Measurements from ENCODE around the gene B4GALNT3.

The B4GALNT3 gene

GRCh38 chr12:552466-552865 is 92.7 kb downstream of the B4GALNT3 start:
- H3K4me1 ChIP-seq (ENCODE audit: insufficient read depth, low read length), result no peaks in the 10 kb centered on the region
- H2AFZ ChIP-seq (ENCODE audit: low read depth, low read length), result no peak overlapping the region
- no peak overlapping the region for H3K4me3 ChIP-seq (ENCODE audit: low read length)
- H3K36me3 ChIP-seq (ENCODE audit: insufficient read depth, low read length), result no peaks in the 10 kb centered on the region
- no peaks in the 10 kb centered on the region for H3K9me3 ChIP-seq (ENCODE audit: low read length)
- H3K27me3 ChIP-seq (ENCODE audit: insufficient read depth, low read length), result no peaks in the 10 kb centered on the region

- H3K4me1 ChIP-seq (ENCODE audit: insufficient read depth, low read length), result no peaks in the 10 kb centered on the region
- no peak overlapping the region for H3K4me3 ChIP-seq (ENCODE audit: low read length)
- H3K9me3 ChIP-seq (ENCODE audit: low read length), result no peaks in the 10 kb centered on the region
- no peak overlapping the region for H2AFZ ChIP-seq (ENCODE audit: low read depth, low read length)
- no peaks in the 10 kb centered on the region for H3K27me3 ChIP-seq (ENCODE audit: insufficient read depth, low read length)
- no peaks in the 10 kb centered on the region for H3K36me3 ChIP-seq (ENCODE audit: insufficient read depth, low read length)
Measured at GRCh38 chr12:553216-554000, 93.7 kb downstream of the B4GALNT3 start.

- no peaks in the 10 kb centered on the region for H3K36me3 ChIP-seq (ENCODE audit: insufficient read depth, low read length)
- H2AFZ ChIP-seq (ENCODE audit: low read depth, low read length), result no peak overlapping the region
- no peaks in the 10 kb centered on the region for H3K4me1 ChIP-seq (ENCODE audit: insufficient read depth, low read length)
- H3K27me3 ChIP-seq (ENCODE audit: insufficient read depth, low read length), result no peaks in the 10 kb centered on the region
- H3K4me3 ChIP-seq (ENCODE audit: low read length), result no peak overlapping the region
- no peaks in the 10 kb centered on the region for H3K9me3 ChIP-seq (ENCODE audit: low read length)
Measured at GRCh38 chr12:554001-554285, 94.2 kb downstream of the B4GALNT3 start.

- H3K4me1 ChIP-seq (ENCODE audit: insufficient read depth, low read length), result no peaks in the 10 kb centered on the region
- H3K27me3 ChIP-seq (ENCODE audit: insufficient read depth, low read length), result no peaks in the 10 kb centered on the region
- no peak overlapping the region for H2AFZ ChIP-seq (ENCODE audit: low read depth, low read length)
- no peaks in the 10 kb centered on the region for H3K36me3 ChIP-seq (ENCODE audit: insufficient read depth, low read length)
- no peak overlapping the region for H3K4me3 ChIP-seq (ENCODE audit: low read length)
- H3K9me3 ChIP-seq (ENCODE audit: low read length), result no peaks in the 10 kb centered on the region
Measured at GRCh38 chr12:556498-556897, 96.8 kb downstream of the B4GALNT3 start.

GRCh38 chr12:558580-558979 is 98.8 kb downstream of the B4GALNT3 start:
- no peaks in the 10 kb centered on the region for H3K27me3 ChIP-seq (ENCODE audit: insufficient read depth, low read length)
- H3K9me3 ChIP-seq (ENCODE audit: low read length), result no peaks in the 10 kb centered on the region
- no peak overlapping the region for H3K4me3 ChIP-seq (ENCODE audit: low read length)
- no peaks in the 10 kb centered on the region for H3K4me1 ChIP-seq (ENCODE audit: insufficient read depth, low read length)
- H2AFZ ChIP-seq (ENCODE audit: low read depth, low read length), result no peak overlapping the region
- no peaks in the 10 kb centered on the region for H3K36me3 ChIP-seq (ENCODE audit: insufficient read depth, low read length)

- H3K4me1 ChIP-seq (ENCODE audit: insufficient read depth, low read length), result no peaks in the 10 kb centered on the region
- no peak overlapping the region for H2AFZ ChIP-seq (ENCODE audit: low read depth, low read length)
- no peaks in the 10 kb centered on the region for H3K27me3 ChIP-seq (ENCODE audit: insufficient read depth, low read length)
- no peak overlapping the region for H3K4me3 ChIP-seq (ENCODE audit: low read length)
- H3K9me3 ChIP-seq (ENCODE audit: low read length), result no peaks in the 10 kb centered on the region
- H3K36me3 ChIP-seq (ENCODE audit: insufficient read depth, low read length), result no peaks in the 10 kb centered on the region
Measured at GRCh38 chr12:559208-559905, 99.6 kb downstream of the B4GALNT3 start.

- H2AFZ ChIP-seq (ENCODE audit: low read depth, low read length), result no peak overlapping the region
Measured at GRCh38 chr12:559906-560455, 100.2 kb downstream of the B4GALNT3 start.

GRCh38 chr12:560691-561390 is 101.1 kb downstream of the B4GALNT3 start:
- Histone ChIP-seq H3K4me3 (ENCODE audit: low read length) (no peak overlapping the region), H3K4me1 (ENCODE audit: insufficient read depth, low read length) (no peaks in the 10 kb centered on the region), H3K27me3 (ENCODE audit: insufficient read depth, low read length) (peaks cover 2% of the 10 kb centered on the region), H3K36me3 (ENCODE audit: insufficient read depth, low read length) (no peaks in the 10 kb centered on the region), H2AFZ (ENCODE audit: low read depth, low read length) (no peak overlapping the region), H3K9me3 (ENCODE audit: low read length) (no peaks in the 10 kb centered on the region)

More at GRCh38 chr12:559906-560455, 100.2 kb downstream of the B4GALNT3 start:
- Histone ChIP-seq H3K36me3 (ENCODE audit: insufficient read depth, low read length) (no peaks in the 10 kb centered on the region), H3K4me3 (ENCODE audit: low read length) (no peak overlapping the region), H3K4me1 (ENCODE audit: insufficient read depth, low read length) (no peaks in the 10 kb centered on the region), H3K27me3 (ENCODE audit: insufficient read depth, low read length) (no peaks in the 10 kb centered on the region), H3K9me3 (ENCODE audit: low read length) (no peaks in the 10 kb centered on the region)

- Histone ChIP-seq H3K9me3 (ENCODE audit: low read length) (no peaks in the 10 kb centered on the region), H2AFZ (ENCODE audit: low read depth, low read length) (no peak overlapping the region), H3K4me3 (ENCODE audit: low read length) (no peak overlapping the region), H3K27me3 (ENCODE audit: insufficient read depth, low read length) (peaks cover 5% of the 10 kb centered on the region), H3K36me3 (ENCODE audit: insufficient read depth, low read length) (no peaks in the 10 kb centered on the region), H3K4me1 (ENCODE audit: insufficient read depth, low read length) (no peaks in the 10 kb centered on the region)
Measured at GRCh38 chr12:561391-561705, 101.6 kb downstream of the B4GALNT3 start.

GRCh38 chr12:561908-562593 is 102.3 kb downstream of the B4GALNT3 start:
- Histone ChIP-seq H3K4me1 (ENCODE audit: insufficient read depth, low read length) (no peaks in the 10 kb centered on the region), H2AFZ (ENCODE audit: low read depth, low read length) (no peak overlapping the region), H3K9me3 (ENCODE audit: low read length) (no peaks in the 10 kb centered on the region), H3K4me3 (ENCODE audit: low read length) (no peak overlapping the region), H3K36me3 (ENCODE audit: insufficient read depth, low read length) (no peaks in the 10 kb centered on the region), H3K27me3 (ENCODE audit: insufficient read depth, low read length) (peaks cover 8% of the 10 kb centered on the region)

GRCh38 chr12:562634-563033 is 102.9 kb downstream of the B4GALNT3 start:
- Histone ChIP-seq H3K4me1 (ENCODE audit: insufficient read depth, low read length) (no peaks in the 10 kb centered on the region), H3K9me3 (ENCODE audit: low read length) (no peaks in the 10 kb centered on the region), H2AFZ (ENCODE audit: low read depth, low read length) (no peak overlapping the region), H3K36me3 (ENCODE audit: insufficient read depth, low read length) (no peaks in the 10 kb centered on the region), H3K4me3 (ENCODE audit: low read length) (no peak overlapping the region), H3K27me3 (ENCODE audit: insufficient read depth, low read length) (peaks cover 9% of the 10 kb centered on the region)

- Histone ChIP-seq H3K36me3 (ENCODE audit: insufficient read depth, low read length) (no peaks in the 10 kb centered on the region), H3K4me3 (ENCODE audit: low read length) (no peak overlapping the region), H3K4me1 (ENCODE audit: insufficient read depth, low read length) (no peaks in the 10 kb centered on the region), H3K9me3 (ENCODE audit: low read length) (no peaks in the 10 kb centered on the region), H2AFZ (ENCODE audit: low read depth, low read length) (no peak overlapping the region), H3K27me3 (ENCODE audit: insufficient read depth, low read length) (peaks cover 9% of the 10 kb centered on the region)
Measured at GRCh38 chr12:563250-563781, 103.6 kb downstream of the B4GALNT3 start.
